ENCODE results near the gene OR51G1. TPM values are rescaled to one million over a fixed set of nuclear protein-coding genes. Genes with fewer than 3 reads are reported as not detected.

Gene OR51G1
- total RNA-seq, 1 donor from 2014 or later, result not detected

Other genes with a start within 250 kb of the OR51G1 start
- gene OR51E2, start 226.5 kb downstream of the OR51G1 start, total RNA-seq, result not detected in 2 replicates
- gene MMP26, start 219.6 kb downstream of the OR51G1 start, total RNA-seq, result not detected in 2 replicates
- gene OR51F1, start 154.4 kb downstream of the OR51G1 start, total RNA-seq, result not detected in 2 replicates
- gene OR52R1, start 120.0 kb downstream of the OR51G1 start, total RNA-seq, result not detected in 2 replicates
- gene OR51F2, start 103.0 kb downstream of the OR51G1 start, total RNA-seq, result not detected in 2 replicates
- not detected in 2 replicates for gene OR51S1, start 75.1 kb downstream of the OR51G1 start, total RNA-seq
- not detected in 2 replicates for gene OR51T1, start 42.4 kb downstream of the OR51G1 start, total RNA-seq
- gene OR51A7, start 20.6 kb downstream of the OR51G1 start, total RNA-seq, result not detected in 2 replicates
- gene OR51G2, start 5.0 kb downstream of the OR51G1 start, total RNA-seq, result not detected in 2 replicates
- gene OR51A4, start 23.3 kb upstream of the OR51G1 start, total RNA-seq, result not detected in 2 replicates
- gene OR51A2, start 31.4 kb upstream of the OR51G1 start, total RNA-seq, result not detected in 2 replicates
- gene OR51L1, start 70.5 kb upstream of the OR51G1 start, total RNA-seq, result not detected in 2 replicates
- not detected in 2 replicates for gene OR52J3, start 122.2 kb upstream of the OR51G1 start, total RNA-seq
- gene OR52E2, start 135.3 kb upstream of the OR51G1 start, total RNA-seq, result not detected in 2 replicates
- not detected in 2 replicates for gene OR52E1, start 145.2 kb upstream of the OR51G1 start, total RNA-seq
- gene OR52A5, start 214.0 kb upstream of the OR51G1 start, total RNA-seq, result not detected in 2 replicates
- gene OR52A1, start 230.4 kb upstream of the OR51G1 start, total RNA-seq, result not detected in 2 replicates